Cerebellar cortex (tissue), 1 donor: ENCODE results near the gene TOM1L2.
"Not testable (repeated sequence)": the region's sequence is repeated elsewhere in the genome, so short reads cannot be mapped to it uniquely, and the experiment has no call there.

ENCODE experiments used
- DNase-seq: peaks from one replicate; pipeline ENCODE4 v3.0.0-alpha.2; 2015; ENCODE audit warnings: low spot score

The TOM1L2 gene

GRCh38 chr17:17970699-17971430, 1.3 kb downstream of the TOM1L2 start:
- DNase-seq, result no peak

GRCh38 chr17:17966399-17966798, 5.8 kb downstream of the TOM1L2 start:
- no peak for DNase-seq

- DNase-seq, result no peak
Measured at GRCh38 chr17:17965152-17965721, 7.0 kb downstream of the TOM1L2 start.

GRCh38 chr17:17964710-17965109, 7.5 kb downstream of the TOM1L2 start:
- no peak for DNase-seq

- DNase-seq, result no peak
Measured at GRCh38 chr17:17963694-17964436, 8.3 kb downstream of the TOM1L2 start.

- no peak for DNase-seq
Measured at GRCh38 chr17:17963066-17963465, 9.1 kb downstream of the TOM1L2 start.

- no peak for DNase-seq
Measured at GRCh38 chr17:17960500-17961030, 11.6 kb downstream of the TOM1L2 start.

- no peak for DNase-seq
Measured at GRCh38 chr17:17959520-17960361, 12.5 kb downstream of the TOM1L2 start.

GRCh38 chr17:17958982-17959381, 13.2 kb downstream of the TOM1L2 start:
- no peak for DNase-seq

GRCh38 chr17:17957584-17957916, 14.7 kb downstream of the TOM1L2 start:
- DNase-seq, result no peak

GRCh38 chr17:17955790-17956341, 16.3 kb downstream of the TOM1L2 start:
- not testable (repeated sequence) for DNase-seq

GRCh38 chr17:17954079-17954478, 18.1 kb downstream of the TOM1L2 start:
- DNase-seq, result no peak

- no peak for DNase-seq
Measured at GRCh38 chr17:17952691-17953090, 19.5 kb downstream of the TOM1L2 start.

GRCh38 chr17:17951524-17951923, 20.7 kb downstream of the TOM1L2 start:
- DNase-seq, result no peak

- no peak for DNase-seq
Measured at GRCh38 chr17:17950806-17951205, 21.4 kb downstream of the TOM1L2 start.

- DNase-seq, result no peak
Measured at GRCh38 chr17:17950347-17950746, 21.9 kb downstream of the TOM1L2 start.

GRCh38 chr17:17947966-17948365, 24.2 kb downstream of the TOM1L2 start:
- DNase-seq, result no peak

- no peak for DNase-seq
Measured at GRCh38 chr17:17947309-17947708, 24.9 kb downstream of the TOM1L2 start.

- no peak for DNase-seq
Measured at GRCh38 chr17:17946093-17946492, 26.1 kb downstream of the TOM1L2 start.

- DNase-seq, result peak; percentile 79
Measured at GRCh38 chr17:17944743-17945142, 27.5 kb downstream of the TOM1L2 start.

- peak; percentile 66 for DNase-seq
Measured at GRCh38 chr17:17944242-17944641, 28.0 kb downstream of the TOM1L2 start.
